ENCODE data around the gene PGAM5. TPM values are rescaled to one million over a fixed set of nuclear protein-coding genes. Genes with fewer than 3 reads are reported as not detected.

Gene PGAM5
- total RNA-seq, 1 experiment from 2014 or later = 78.1 TPM

DNA sequence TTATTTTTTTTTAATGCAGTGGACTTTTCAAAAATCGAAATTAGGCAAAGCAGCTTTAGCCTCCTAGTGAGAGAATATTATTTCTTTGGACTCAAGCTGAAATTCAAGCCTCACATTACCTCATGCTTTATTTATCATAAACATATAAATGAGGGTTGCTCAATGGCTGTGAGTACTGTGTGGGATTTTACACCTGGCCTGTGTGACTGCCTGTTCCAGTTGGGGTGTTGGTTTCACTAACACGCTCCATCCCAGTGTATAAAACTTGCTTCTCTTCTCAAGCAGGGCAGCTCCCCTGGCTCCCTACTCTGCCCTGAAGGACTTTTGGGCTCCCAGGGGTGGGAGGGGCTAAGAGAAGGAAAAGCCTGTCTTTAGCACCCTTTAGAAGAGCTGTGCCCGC lies 36.0 kb downstream of the PGAM5 start:
- H3K4me3 Mint-ChIP-seq (ENCODE audit: unreplicated experiment) = no peak overlapping the region
- BruUV-seq (replicated peaks) = no TSS peak

DNA sequence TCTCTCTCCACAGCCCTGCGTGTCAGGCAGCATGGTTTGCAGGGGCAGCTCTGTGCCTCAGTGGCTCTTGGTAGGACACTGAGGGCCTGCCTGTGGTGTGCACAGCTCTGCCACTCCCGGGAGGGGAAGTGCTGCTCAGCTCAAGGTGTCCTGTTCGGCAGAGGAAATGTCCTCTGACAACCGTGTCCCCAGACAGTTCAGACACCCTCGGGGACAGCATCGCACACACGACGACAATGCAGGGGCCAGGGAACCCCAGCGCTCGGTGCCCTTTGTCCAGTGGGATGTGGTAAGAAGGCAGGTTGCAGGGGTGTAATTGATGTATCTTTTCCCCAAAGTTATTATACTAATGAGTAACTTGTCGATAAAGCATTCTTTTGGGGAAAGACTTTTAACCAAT lies 36.8 kb downstream of the PGAM5 start:
- Mint-ChIP-seq H3K4me1 (ENCODE audit: low read depth, unreplicated experiment) (no peaks in the 10 kb centered on the region), H3K27ac (ENCODE audit: unreplicated experiment) (no peak overlapping the region), H3K27me3 (ENCODE audit: insufficient read depth, unreplicated experiment) (no peaks in the 10 kb centered on the region), H3K9me3 (ENCODE audit: unreplicated experiment) (peaks cover 7% of the 10 kb centered on the region), H3K4me3 (ENCODE audit: unreplicated experiment) (no peak overlapping the region), H3K36me3 (ENCODE audit: insufficient read depth, unreplicated experiment) (peaks cover 99% of the 10 kb centered on the region)
- POLR2A ChIA-PET = no interaction called here
- CTCF ChIA-PET = no interaction called here
- H3K4me1 ChIP-seq = no peaks in the 10 kb centered on the region
- H3K4me3 ChIP-seq (ENCODE audit: low read depth, low read length) = no peak overlapping the region
- no peak for DNase-seq
- H3K27me3 ChIP-seq (replicated peaks; ENCODE audit: control insufficient read depth, insufficient read depth, low read length) = no peaks in the 10 kb centered on the region
- BruUV-seq (replicated peaks) = no TSS peak
- intact Hi-C loops (cut with micrococcal nuclease; ENCODE audit: unreplicated experiment) = no loop called here
- peaks cover 2% of the 10 kb centered on the region; the same call in 1 of the 2 replicates for H3K36me3 ChIP-seq (ENCODE audit: control insufficient read depth, insufficient read depth, low read length)
- TF ChIP-seq, protein P1, sequence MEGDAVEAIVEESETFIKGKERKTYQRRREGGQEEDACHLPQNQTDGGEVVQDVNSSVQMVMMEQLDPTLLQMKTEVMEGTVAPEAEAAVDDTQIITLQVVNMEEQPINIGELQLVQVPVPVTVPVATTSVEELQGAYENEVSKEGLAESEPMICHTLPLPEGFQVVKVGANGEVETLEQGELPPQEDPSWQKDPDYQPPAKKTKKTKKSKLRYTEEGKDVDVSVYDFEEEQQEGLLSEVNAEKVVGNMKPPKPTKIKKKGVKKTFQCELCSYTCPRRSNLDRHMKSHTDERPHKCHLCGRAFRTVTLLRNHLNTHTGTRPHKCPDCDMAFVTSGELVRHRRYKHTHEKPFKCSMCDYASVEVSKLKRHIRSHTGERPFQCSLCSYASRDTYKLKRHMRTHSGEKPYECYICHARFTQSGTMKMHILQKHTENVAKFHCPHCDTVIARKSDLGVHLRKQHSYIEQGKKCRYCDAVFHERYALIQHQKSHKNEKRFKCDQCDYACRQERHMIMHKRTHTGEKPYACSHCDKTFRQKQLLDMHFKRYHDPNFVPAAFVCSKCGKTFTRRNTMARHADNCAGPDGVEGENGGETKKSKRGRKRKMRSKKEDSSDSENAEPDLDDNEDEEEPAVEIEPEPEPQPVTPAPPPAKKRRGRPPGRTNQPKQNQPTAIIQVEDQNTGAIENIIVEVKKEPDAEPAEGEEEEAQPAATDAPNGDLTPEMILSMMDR (IDR thresholded peaks at IDR 0.05; ENCODE audit: insufficient read depth in 1 of 2, low read depth in 1 of 2, low read length in 1 of 2, severe bottlenecking in 1 of 2, unreplicated experiment in 1 of 2) = no peak
- H3K9me3 ChIP-seq = no peaks in the 10 kb centered on the region

More for the DNA sequence above, 36.0 kb downstream of the PGAM5 start:
- H3K27me3 Mint-ChIP-seq (ENCODE audit: insufficient read depth, unreplicated experiment) = no peaks in the 10 kb centered on the region
- H3K27me3 ChIP-seq (replicated peaks; ENCODE audit: control insufficient read depth, insufficient read depth, low read length) = no peaks in the 10 kb centered on the region
- peaks cover 2% of the 10 kb centered on the region; the same call in 1 of the 2 replicates for H3K36me3 ChIP-seq (ENCODE audit: control insufficient read depth, insufficient read depth, low read length)
- H3K4me3 ChIP-seq (ENCODE audit: low read depth, low read length) = no peak overlapping the region
- H3K9me3 Mint-ChIP-seq (ENCODE audit: unreplicated experiment) = peaks cover 10% of the 10 kb centered on the region
- ChIA-PET CTCF (no interaction called here), POLR2A (no interaction called here)
- H3K36me3 Mint-ChIP-seq (ENCODE audit: insufficient read depth, unreplicated experiment) = peaks cover 99% of the 10 kb centered on the region
- H3K27ac Mint-ChIP-seq (ENCODE audit: unreplicated experiment) = no peak overlapping the region
- H3K4me1 Mint-ChIP-seq (ENCODE audit: low read depth, unreplicated experiment) = no peaks in the 10 kb centered on the region
- H3K9me3 ChIP-seq = no peaks in the 10 kb centered on the region
- H3K4me1 ChIP-seq = no peaks in the 10 kb centered on the region
- TF ChIP-seq, protein P1 (IDR thresholded peaks at IDR 0.05; ENCODE audit: insufficient read depth in 1 of 2, low read depth in 1 of 2, low read length in 1 of 2, severe bottlenecking in 1 of 2, unreplicated experiment in 1 of 2) = no peak
- intact Hi-C loops (cut with micrococcal nuclease; ENCODE audit: unreplicated experiment) = no loop called here
- no peak for DNase-seq

DNA sequence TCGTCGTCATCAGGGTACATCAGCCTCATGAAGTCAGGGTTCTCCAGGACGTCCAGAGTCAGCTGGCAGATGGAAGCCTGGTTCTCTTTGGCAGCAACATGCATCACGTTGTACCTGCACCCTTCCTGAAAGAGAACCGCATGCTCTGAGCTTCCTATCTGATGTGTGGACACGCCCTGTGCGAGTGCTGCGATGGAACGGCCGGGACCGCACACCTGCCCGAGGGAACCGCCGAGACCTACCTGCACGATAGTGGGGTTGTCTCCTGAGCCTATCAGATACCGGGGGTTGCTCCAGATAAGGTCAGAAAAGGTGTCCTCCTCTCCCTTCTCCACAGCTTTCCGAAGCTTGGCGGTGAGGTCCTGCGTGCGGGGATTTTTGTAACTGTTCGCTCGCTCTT lies 37.3 kb downstream of the PGAM5 start:
- TF ChIP-seq, protein P1 (IDR thresholded peaks at IDR 0.05; ENCODE audit: insufficient read depth in 1 of 2, low read depth in 1 of 2, low read length in 1 of 2, severe bottlenecking in 1 of 2, unreplicated experiment in 1 of 2) = no peak
- Mint-ChIP-seq H3K27ac (ENCODE audit: unreplicated experiment) (no peak overlapping the region), H3K27me3 (ENCODE audit: insufficient read depth, unreplicated experiment) (no peaks in the 10 kb centered on the region), H3K4me3 (ENCODE audit: unreplicated experiment) (no peak overlapping the region), H3K9me3 (ENCODE audit: unreplicated experiment) (peaks cover 2% of the 10 kb centered on the region), H3K36me3 (ENCODE audit: insufficient read depth, unreplicated experiment) (peaks cover 99% of the 10 kb centered on the region), H3K4me1 (ENCODE audit: low read depth, unreplicated experiment) (no peaks in the 10 kb centered on the region)
- H3K4me3 ChIP-seq (ENCODE audit: low read depth, low read length) = no peak overlapping the region
- no peak for DNase-seq
- BruUV-seq (replicated peaks) = no TSS peak
- H3K4me1 ChIP-seq = no peaks in the 10 kb centered on the region
- intact Hi-C loops (cut with micrococcal nuclease; ENCODE audit: unreplicated experiment) = no loop called here
- no peaks in the 10 kb centered on the region for H3K27me3 ChIP-seq (replicated peaks; ENCODE audit: control insufficient read depth, insufficient read depth, low read length)
- POLR2A ChIA-PET = interaction anchor here (0.6 kb wide), 1 partner anchor 11 kb away, joined by 3 read pairs; no protein-coding TSS in a partner anchor
- no peaks in the 10 kb centered on the region for H3K36me3 ChIP-seq (ENCODE audit: control insufficient read depth, insufficient read depth, low read length)
- CTCF ChIA-PET = no interaction called here
- no peaks in the 10 kb centered on the region for H3K9me3 ChIP-seq
